Fibroblast of lung (primary cell): ENCODE measurements around the gene SETBP1.

Experiments used
- CTCF ChIP-seq, 2 donors: IDR thresholded peaks in 1 of 2; conservative IDR thresholded peaks in 1 of 2; 1 replicate in 1 of 2; 2 replicates in 1 of 2; pipeline ENCODE4 v1.5.1; 2011 to 2012; ENCODE audit warnings: low read length in 2 of 2, control low read depth in 1 of 2, inconsistent platforms in 1 of 2, low read depth in 1 of 2, mild to moderate bottlenecking in 1 of 2
- EZH2 ChIP-seq: IDR thresholded peaks from 2 replicates; pipeline ENCODE4 v1.5.1; 2012; ENCODE audit warnings: low read length, control low read depth, mild to moderate bottlenecking; ENCODE audit errors: missing control alignments

GRCh38 chr18:44897411-44897810 is 216.7 kb downstream of the SETBP1 start:
- TF ChIP-seq CTCF (conservative IDR thresholded peaks at IDR 0.05 in 1 of 2, IDR thresholded peaks at IDR 0.05 in 1 of 2; ENCODE audit: low read depth in 1 of 2, low read length in 2 of 2) (no peak), EZH2 (no peak)
